Heart right ventricle (tissue), 16 donors: ENCODE measurements around the gene CD244. TPM values are rescaled to one million over a fixed set of nuclear protein-coding genes. Genes with fewer than 3 reads are reported as not detected.
"Not testable (repeated sequence)": the region's sequence is repeated elsewhere in the genome, so short reads cannot be mapped to it uniquely, and the experiment has no call there.

ENCODE experiments used
- ATAC-seq, 8 donors: fragments of 200-7000 bp; cut with Tn5 transposase; one replicate each; pipeline ENCODE4 v1.9.1; 2020; ENCODE audit warnings: mild to moderate bottlenecking in 8 of 8, moderate library complexity in 8 of 8, moderate number of reproducible peaks in 1 of 8
- DNase-seq, 2 donors: peaks; one replicate each; pipeline ENCODE4 v3.0.0-alpha.2; 2020
- H3K27ac ChIP-seq, 10 donors: fragments of 200-600 bp; sonication (generic) in 2 of 10; one replicate each; pipeline versions ENCODE4 v1.5.0 to v1.8.0; 2020 to 2022; ENCODE audit warnings: mild to moderate bottlenecking in 3 of 10
- H3K27me3 ChIP-seq, 7 donors: fragments of 200-600 bp; one replicate each; pipeline ENCODE4 v1.8.0; 2021 to 2022; ENCODE audit warnings: mild to moderate bottlenecking in 2 of 7
- H3K36me3 ChIP-seq, 9 donors: fragments of 200-600 bp; sonication (generic) in 1 of 9; one replicate each; pipeline versions ENCODE4 v1.5.0 to v1.8.0; 2020 to 2022; ENCODE audit warnings: mild to moderate bottlenecking in 2 of 9
- H3K4me1 ChIP-seq, 9 donors: fragments of 200-600 bp; sonication (generic) in 1 of 9; one replicate each; pipeline versions ENCODE4 v1.5.0 to v1.8.0; 2020 to 2022; ENCODE audit warnings: mild to moderate bottlenecking in 4 of 9
- H3K4me3 ChIP-seq, 10 donors: fragments of 200-600 bp; sonication (generic) in 2 of 10; one replicate each; pipeline versions ENCODE4 v1.5.0 to v1.8.0; 2020 to 2022; ENCODE audit warnings: mild to moderate bottlenecking in 7 of 10, moderate library complexity in 2 of 10
- H3K9me3 ChIP-seq, 11 donors: fragments of 200-600 bp in 10 of 11; sonication (generic) in 2 of 11; one replicate each; pipeline versions ENCODE4 v1.5.0 to v1.8.0; 2013 to 2022; ENCODE audit warnings: mild to moderate bottlenecking in 2 of 11, control low read depth in 1 of 11, moderate library complexity in 1 of 11
- WGBS, 2 donors: extraction: QIAGEN DNeasy Blood & Tissue Kit; methylation state at CpG; one replicate each; pipeline ENCODE4 v1.1.7; 2013; ENCODE audit warnings: inconsistent platforms in 1 of 2; 5-methylcytosine and 5-hydroxymethylcytosine counted together
- intact Hi-C, 10 donors: fragments of 100-400 bp; cut with DNase I; formaldehyde crosslinking; loops; one replicate each; pipeline versions ENCODE4 v1.11.1 to v1.14.2; 2022
- polyA plus RNA-seq, 2 donors: library from polyadenylated mRNA; stranded (reverse); fragments of 200-250 nt; gene quantifications; one replicate each; pipeline ENCODE4 v1.2.3, GENCODE V29; 2013
- total RNA-seq, 10 donors: library from RNA; stranded (reverse); fragmentation: NEBNext Ultra II Directional in 3 of 10; extraction: Animal tissue kit (Norgen Biotek cat#: 25700) in 3 of 10; gene quantifications; one replicate each; pipeline versions ENCODE4 v1.2.1 to v1.2.4, GENCODE V29; 2021 to 2023
- TF ChIP-seq, protein P1 (sequence below), 9 donors: fragments of 200-600 bp; sonication (generic) in 2 of 9; IDR thresholded peaks; one replicate each; pipeline versions ENCODE4 v1.5.0 to v1.8.0; 2021 to 2022; ENCODE audit warnings: antibody characterized with exemption in 9 of 9, mild to moderate bottlenecking in 5 of 9, moderate library complexity in 1 of 9
- donor health status: Arrhythmogenic right ventricular cardiomyopathy.
- donor health status: ischemic (EF 13 %, LVEDD 7.1; RV severe dilation, severe dysfunction).
- donor health status: healthy with polysubstance abuse.
- donor health status: DM: no; HTN: yes; CAD: no.
- donor health status: DM: no; HTN: no; CAD: no.
- donor health status: ischemic (EF 25% LVEDD 6.9; RV normal size, moderate dysfunction).
- donor health status: ischemic (EF 25% LVEDD 5.7; RV mildly dilated, moderate dysfunction).
- donor health status: healthy.
- donor health status: DM: yes; HTN: yes; CAD: no.
- donor health status: Ischemic cardiomyopathy.
- donor health status: ischemic (EF 35%, LVEDD 5.7; RV mildly dilated, moderate dysfunction).
- donor health status: nonischemic (EF 11% LVEDD 7.7; RV severe dilation, severe dysfunction).
- donor health status: DM: yes; HTN: yes; CAD: no.
- donor health status: PGD.
- donor health status: ischemic (EF 29% LVEDD 5.4; RV normal size, mild dysfunction).
- donor health status: nonischemic (EF 23%, LVEDD 6.1; RV moderate dilation, normal function).

Gene CD244
- total and polyA plus RNA-seq, 12 donors = 0.10 to 1.5 (median 0.23) TPM; not detected in 4

DNA sequence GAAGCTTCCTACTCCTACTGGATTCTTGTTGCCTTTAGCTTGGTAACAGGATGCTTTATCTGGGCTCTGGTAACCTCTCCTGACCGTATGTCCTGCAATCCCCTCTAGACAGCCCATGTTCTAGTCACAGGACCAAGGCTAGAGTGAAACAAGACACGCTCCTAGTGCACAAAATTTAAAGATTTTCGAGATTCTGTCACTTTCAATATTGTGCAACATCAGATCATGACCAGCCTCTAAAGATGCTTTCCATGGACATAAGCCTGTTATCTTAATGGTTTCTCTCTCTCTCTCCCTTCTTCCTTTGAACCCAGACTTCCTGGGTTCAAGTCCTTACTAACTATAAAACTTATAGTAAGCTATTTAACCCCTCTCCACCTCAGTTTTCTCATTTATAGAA lies 68.3 kb downstream of the CD244 start:
- no peak for DNase-seq
- peaks cover 0 to 4% (median 0%) of the 10 kb centered on the region in 11 donors for H3K9me3 ChIP-seq
- H3K4me1 ChIP-seq = no peaks in the 10 kb centered on the region
- H3K4me3 ChIP-seq = no peak overlapping the region
- TF ChIP-seq, protein P1, sequence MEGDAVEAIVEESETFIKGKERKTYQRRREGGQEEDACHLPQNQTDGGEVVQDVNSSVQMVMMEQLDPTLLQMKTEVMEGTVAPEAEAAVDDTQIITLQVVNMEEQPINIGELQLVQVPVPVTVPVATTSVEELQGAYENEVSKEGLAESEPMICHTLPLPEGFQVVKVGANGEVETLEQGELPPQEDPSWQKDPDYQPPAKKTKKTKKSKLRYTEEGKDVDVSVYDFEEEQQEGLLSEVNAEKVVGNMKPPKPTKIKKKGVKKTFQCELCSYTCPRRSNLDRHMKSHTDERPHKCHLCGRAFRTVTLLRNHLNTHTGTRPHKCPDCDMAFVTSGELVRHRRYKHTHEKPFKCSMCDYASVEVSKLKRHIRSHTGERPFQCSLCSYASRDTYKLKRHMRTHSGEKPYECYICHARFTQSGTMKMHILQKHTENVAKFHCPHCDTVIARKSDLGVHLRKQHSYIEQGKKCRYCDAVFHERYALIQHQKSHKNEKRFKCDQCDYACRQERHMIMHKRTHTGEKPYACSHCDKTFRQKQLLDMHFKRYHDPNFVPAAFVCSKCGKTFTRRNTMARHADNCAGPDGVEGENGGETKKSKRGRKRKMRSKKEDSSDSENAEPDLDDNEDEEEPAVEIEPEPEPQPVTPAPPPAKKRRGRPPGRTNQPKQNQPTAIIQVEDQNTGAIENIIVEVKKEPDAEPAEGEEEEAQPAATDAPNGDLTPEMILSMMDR (IDR thresholded peaks at IDR 0.05) = no peak
- no peak for ATAC-seq
- no peaks in the 10 kb centered on the region for H3K36me3 ChIP-seq
- peaks cover 0 to 8% (median 0%) of the 10 kb centered on the region in 7 donors for H3K27me3 ChIP-seq
- intact Hi-C loops = no loop called here
- H3K27ac ChIP-seq = no peak overlapping the region
- 34 to 37% methylated on average over 3 of the region's 3 CpGs for WGBS, 2 donors

GRCh38 chr1:160789702-160790611 lies 72.7 kb downstream of the CD244 start:
- ATAC-seq = no peak
- peak overlapping the region in 1 of 10 donors; percentile 62 for H3K27ac ChIP-seq
- no peak for DNase-seq

DNA sequence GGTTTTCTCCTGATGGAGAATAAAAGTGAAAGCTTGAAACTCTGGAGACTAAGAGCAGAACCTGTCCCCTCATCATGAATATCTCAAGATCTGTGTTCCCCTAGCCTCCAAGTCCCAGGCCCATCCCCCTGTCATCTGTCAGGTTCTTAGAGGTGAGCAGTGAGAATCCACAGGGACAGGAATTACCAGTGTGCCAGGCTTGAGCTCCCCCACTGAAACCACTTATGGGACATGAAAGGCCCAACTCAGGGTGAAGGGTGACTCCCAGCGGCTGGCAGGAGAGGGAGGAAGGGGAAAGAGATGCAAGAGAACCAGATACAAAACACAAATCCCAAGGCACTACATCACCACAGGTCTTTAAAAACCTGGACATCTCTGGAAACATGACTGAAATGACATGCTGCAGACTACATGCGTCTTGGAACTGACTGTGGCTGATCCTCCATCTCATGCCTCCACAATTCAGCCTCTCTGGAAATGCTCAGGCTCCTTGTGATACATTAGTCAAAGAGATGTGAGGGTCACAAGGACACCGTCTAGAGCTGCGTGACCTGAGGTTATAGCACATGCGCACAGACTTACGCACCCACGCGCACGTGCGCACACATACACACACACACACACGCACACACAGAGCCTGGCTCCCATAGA lies 73.5 kb downstream of the CD244 start:
- Histone ChIP-seq H3K36me3 (no peaks in the 10 kb centered on the region), H3K27me3 (no peaks in the 10 kb centered on the region), H3K4me1 (no peaks in the 10 kb centered on the region), H3K27ac (no peak overlapping the region), H3K4me3 (no peak overlapping the region), H3K9me3 (peaks cover 0 to 2% (median 0%) of the 10 kb centered on the region in 11 donors)
- no peak for ATAC-seq
- TF ChIP-seq, protein P1 (IDR thresholded peaks at IDR 0.05) = no peak
- intact Hi-C loops = no loop called here
- no peak for DNase-seq
- 89% methylated on average over 11 of the region's 11 CpGs for WGBS, 2 donors

More at GRCh38 chr1:160789702-160790611, 72.7 kb downstream of the CD244 start:
- intact Hi-C loops = no loop called here
- H3K4me3 ChIP-seq = no peak overlapping the region
- peaks cover 0 to 4% (median 0%) of the 10 kb centered on the region in 11 donors for H3K9me3 ChIP-seq
- H3K4me1 ChIP-seq = no peaks in the 10 kb centered on the region
- TF ChIP-seq, protein P1 (IDR thresholded peaks at IDR 0.05) = no peak
- H3K27me3 ChIP-seq = peaks cover 0 to 2% (median 0%) of the 10 kb centered on the region in 7 donors
- no peaks in the 10 kb centered on the region for H3K36me3 ChIP-seq
- WGBS, 2 donors = 86 to 90% methylated on average over 13 of the region's 13 CpGs

DNA sequence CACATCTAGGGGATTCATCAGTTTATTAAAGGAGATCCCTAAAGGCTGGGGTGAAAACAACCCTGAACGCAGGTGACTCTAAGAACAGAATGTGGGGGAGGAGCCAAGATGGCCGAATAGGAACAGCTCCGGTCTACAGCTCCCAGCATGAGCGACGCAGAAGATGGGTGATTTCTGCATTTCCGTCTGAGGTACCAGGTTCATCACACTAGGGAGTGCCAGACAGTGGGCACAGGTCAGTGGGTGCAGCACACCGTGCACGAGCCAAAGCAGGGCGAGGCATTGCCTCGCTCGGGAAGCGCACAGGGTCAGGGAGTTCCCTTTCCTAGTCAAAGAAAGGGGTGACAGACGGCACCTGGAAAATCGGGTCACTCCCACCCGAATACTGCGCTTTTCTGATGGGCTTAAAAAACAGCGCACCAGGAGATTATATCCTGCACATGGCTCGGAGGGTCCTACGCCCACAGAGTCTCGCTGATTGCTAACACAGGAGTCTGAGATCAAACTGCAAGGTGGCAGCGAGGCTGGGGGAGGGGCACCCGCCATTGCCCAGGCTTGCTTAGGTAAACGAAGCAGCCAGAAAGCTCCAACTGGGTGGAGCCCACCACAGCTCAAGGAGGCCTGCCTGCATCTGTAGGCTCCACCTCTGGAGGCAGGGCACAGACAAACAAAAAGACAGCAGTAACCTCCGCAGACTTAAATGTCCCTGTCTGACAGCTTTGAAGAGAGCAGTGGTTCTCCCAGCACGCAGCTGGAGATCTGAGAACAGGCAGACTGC lies 79.5 kb downstream of the CD244 start:
- WGBS, 2 donors = 92 to 93% methylated on average over 21 to 22 of the region's 25 CpGs

More for the DNA sequence above, 79.5 kb downstream of the CD244 start:
- intact Hi-C loops, H3K27ac ChIP-seq, H3K4me1 ChIP-seq, ATAC-seq, H3K9me3 ChIP-seq, H3K27me3 ChIP-seq, H3K4me3 ChIP-seq, H3K36me3 ChIP-seq, DNase-seq: not testable (repeated sequence)
